Activated CD8-positive, alpha-beta T cell treated with anti-CD3 and anti-CD28 coated beads for 36 hours (primary cell): Measurements from ENCODE around the gene CDKAL1. TPM values are rescaled to one million over a fixed set of nuclear protein-coding genes. Genes with fewer than 3 reads are reported as not detected.

Source experiments
- ATAC-seq: fragments of 200-7000 bp; cut with Tn5 transposase; one replicate; pipeline ENCODE4 v1.10.0; 2021; ENCODE audit warnings: mild to moderate bottlenecking, moderate library complexity
- CTCF ChIA-PET: fragments of 350-600 bp; sonication (Branson Sonifier 250); formaldehyde crosslinking; loops from one replicate; lab custom pipeline; 2021; ENCODE audit warnings: antibody characterized with exemption; lab: Charles Lee
- POLR2A ChIA-PET: fragments of 350-600 bp; sonication (Branson Sonifier 250); formaldehyde crosslinking; loops from one replicate; lab custom pipeline; 2021; ENCODE audit warnings: antibody characterized with exemption; lab: Charles Lee
- DNase-seq: peaks from one replicate; pipeline ENCODE4 v3.0.0-alpha.2; 2020
- H3K27ac Mint-ChIP-seq: one replicate; pipeline ENCODE4 v1.8.0; 2021; ENCODE audit warnings: mild to moderate bottlenecking, mixed read lengths
- H3K27me3 Mint-ChIP-seq: one replicate; pipeline ENCODE4 v1.8.0; 2021; ENCODE audit warnings: mixed read lengths
- H3K36me3 Mint-ChIP-seq: one replicate; pipeline ENCODE4 v1.8.0; 2021; ENCODE audit warnings: low read depth, mixed read lengths
- H3K4me1 Mint-ChIP-seq: one replicate; pipeline ENCODE4 v1.8.0; 2021; ENCODE audit warnings: low read depth, mixed read lengths
- H3K4me3 Mint-ChIP-seq: one replicate; pipeline ENCODE4 v1.8.0; 2021; ENCODE audit warnings: mild to moderate bottlenecking, moderate library complexity, mixed read lengths
- H3K9me3 Mint-ChIP-seq: one replicate; pipeline ENCODE4 v1.8.0; 2021; ENCODE audit warnings: mixed read lengths
- CTCF ChIP-seq: fragments of 200-600 bp; IDR thresholded peaks from one replicate; pipeline ENCODE4 v1.8.0; 2022; ENCODE audit warnings: antibody characterized with exemption, mild to moderate bottlenecking
- intact Hi-C: fragments of 100-400 bp; cut with micrococcal nuclease; formaldehyde crosslinking; loops from one replicate; pipeline ENCODE4 v1.10.0; 2022
- total RNA-seq, 2 experiments: library from RNA; stranded (reverse); gene quantifications; one replicate each; pipeline ENCODE4 v1.2.3, GENCODE V29; 2021

Gene CDKAL1
- total RNA-seq, 2 experiments from 2014 or later, result 21.6 to 23.6 TPM

- Mint-ChIP-seq H3K9me3 (no peaks in the 10 kb centered on the region), H3K4me3 (no peak overlapping the region), H3K4me1 (no peaks in the 10 kb centered on the region), H3K27ac (no peak overlapping the region), H3K36me3 (peaks cover 4% of the 10 kb centered on the region), H3K27me3 (no peaks in the 10 kb centered on the region)
- TF ChIP-seq CTCF, result no peak
- ChIA-PET POLR2A (no interaction called here), CTCF (no interaction called here)
- ATAC-seq (no peak), DNase-seq (no peak)
- intact Hi-C loops, result no loop called here
Measured at GRCh38 chr6:20927130-20927860, 393.0 kb downstream of the CDKAL1 start.

- H3K9me3 Mint-ChIP-seq, result no peaks in the 10 kb centered on the region
- no peak for TF ChIP-seq CTCF
- DNase-seq (no peak), ATAC-seq (no peak)
- no peak overlapping the region for H3K4me3 Mint-ChIP-seq
- CTCF ChIA-PET, result no interaction called here
- POLR2A ChIA-PET, result no interaction called here
- peaks cover 1% of the 10 kb centered on the region for H3K36me3 Mint-ChIP-seq
- intact Hi-C loops, result no loop called here
- H3K27me3 Mint-ChIP-seq, result no peaks in the 10 kb centered on the region
- H3K4me1 Mint-ChIP-seq, result no peaks in the 10 kb centered on the region
- H3K27ac Mint-ChIP-seq, result no peak overlapping the region
Measured at GRCh38 chr6:20929283-20929682, 395.0 kb downstream of the CDKAL1 start.

- intact Hi-C loops, result no loop called here
- H3K4me3 Mint-ChIP-seq, result no peak overlapping the region
- peaks cover 7% of the 10 kb centered on the region for H3K36me3 Mint-ChIP-seq
- DNase-seq, result no peak
- no peak for TF ChIP-seq CTCF
- no peaks in the 10 kb centered on the region for H3K9me3 Mint-ChIP-seq
- no peak for ATAC-seq
- H3K27ac Mint-ChIP-seq, result no peak overlapping the region
- H3K4me1 Mint-ChIP-seq, result no peaks in the 10 kb centered on the region
- no peaks in the 10 kb centered on the region for H3K27me3 Mint-ChIP-seq
- POLR2A ChIA-PET, result interaction anchor here (0.6 kb wide), 1 partner anchor 437 kb away, joined by 3 read pairs; no protein-coding TSS in a partner anchor
- CTCF ChIA-PET, result no interaction called here
Measured at GRCh38 chr6:20931093-20931492, 396.8 kb downstream of the CDKAL1 start.

- DNase-seq, result no peak
- intact Hi-C loops, result no loop called here
- ChIA-PET POLR2A (no interaction called here), CTCF (no interaction called here)
- Mint-ChIP-seq H3K27ac (no peak overlapping the region), H3K4me3 (no peak overlapping the region), H3K36me3 (peaks cover 8% of the 10 kb centered on the region), H3K4me1 (no peaks in the 10 kb centered on the region), H3K27me3 (no peaks in the 10 kb centered on the region), H3K9me3 (no peaks in the 10 kb centered on the region)
- ATAC-seq, result no peak
- no peak for TF ChIP-seq CTCF
Measured at GRCh38 chr6:20931772-20932171, 397.5 kb downstream of the CDKAL1 start.

- no peak overlapping the region for H3K4me3 Mint-ChIP-seq
- ChIA-PET POLR2A (no interaction called here), CTCF (no interaction called here)
- H3K27ac Mint-ChIP-seq, result no peak overlapping the region
- DNase-seq, result no peak
- ATAC-seq, result no peak
- TF ChIP-seq CTCF, result no peak
- H3K4me1 Mint-ChIP-seq, result no peaks in the 10 kb centered on the region
- H3K9me3 Mint-ChIP-seq, result no peaks in the 10 kb centered on the region
- no peaks in the 10 kb centered on the region for H3K27me3 Mint-ChIP-seq
- H3K36me3 Mint-ChIP-seq, result peaks cover 8% of the 10 kb centered on the region
- intact Hi-C loops, result no loop called here
Measured at GRCh38 chr6:20932284-20932683, 398.0 kb downstream of the CDKAL1 start.
